ENCODE measurements around the gene HSD17B7. TPM values are rescaled to one million over a fixed set of nuclear protein-coding genes. Genes with fewer than 3 reads are reported as not detected.

The HSD17B7 gene
- polyA plus RNA-seq, 1 donor = 33.9 TPM

- no peak for DNase-seq
These were observed 65.1 kb downstream of the HSD17B7 start for GRCh38 chr1:162855461-162856150.

GRCh38 chr1:162856260-162856659, 65.8 kb downstream of the HSD17B7 start:
- DNase-seq = no peak

- DNase-seq = no peak
These were observed 67.3 kb downstream of the HSD17B7 start for GRCh38 chr1:162857850-162858249.

GRCh38 chr1:162859191-162859590, 68.7 kb downstream of the HSD17B7 start:
- no peak for DNase-seq

GRCh38 chr1:162861101-162861500, 70.6 kb downstream of the HSD17B7 start, which contains the start of gene CCDC190:
TSS of gene CCDC190 (minus strand) at chr1:162861175. CDS start at chr1:162859646, 1,529 bp downstream.
- DNase-seq = no peak

GRCh38 chr1:162861625-162862024, 71.1 kb downstream of the HSD17B7 start:
- no peak for DNase-seq

Other genes with a start within 250 kb of the HSD17B7 start
- gene UAP1, start 229.0 kb upstream of the HSD17B7 start, polyA plus RNA-seq (ENCODE audit: insufficient read length) = 40.2 TPM
- gene DDR2, start 158.2 kb upstream of the HSD17B7 start, polyA plus RNA-seq (ENCODE audit: insufficient read length) = 22.2 TPM
- gene CCDC190, start 70.5 kb downstream of the HSD17B7 start, polyA plus RNA-seq (ENCODE audit: insufficient read length) = not detected

Measured in left kidney (tissue), 2 donors.